T-cell (primary cell): ENCODE results near the gene COL4A1. TPM values are rescaled to one million over a fixed set of nuclear protein-coding genes. Genes with fewer than 3 reads are reported as not detected.

ENCODE experiments used
- ATAC-seq, 4 experiments: fragments of 200-7000 bp in 3 of 4; fragments of 150-1000 bp in 1 of 4; cut with Tn5 transposase; replicated peaks in 1 of 4; 1 replicate in 3 of 4; 2 replicates in 1 of 4; pipeline ENCODE4 v1.10.0; 2021; ENCODE audit warnings: moderate library complexity in 3 of 4, mild to moderate bottlenecking in 2 of 4, moderate number of reproducible peaks in 1 of 4
- CTCF ChIA-PET, 2 donors: fragments of 300-600 bp; sonication (Branson Sonifier 250); formaldehyde crosslinking; loops; one replicate each; lab custom pipeline; 2022; ENCODE audit warnings: antibody characterized with exemption in 2 of 2; lab: Charles Lee
- POLR2A ChIA-PET, 2 donors: fragments of 300-600 bp; sonication (Branson Sonifier 250); formaldehyde crosslinking; loops; one replicate each; lab custom pipeline; 2022; ENCODE audit warnings: antibody characterized with exemption in 2 of 2; lab: Charles Lee
- DNase-seq, 35 experiments: peaks; one replicate each; pipeline versions ENCODE4 v3.0.0 to v3.0.0-alpha.2; 2013 to 2023
- H3K27ac ChIP-seq: one replicate; pipeline ENCODE4 v1.5.1; 2013; ENCODE audit warnings: low read length
- H3K27me3 ChIP-seq, 2 experiments: replicated peaks in 1 of 2; 1 replicate in 1 of 2; 2 replicates in 1 of 2; pipeline versions ENCODE4 v1.6.1 to v1.7.0; 2013; ENCODE audit warnings: low read length in 1 of 2, mixed read lengths in 1 of 2; ENCODE audit not compliant: control insufficient read depth in 2 of 2, insufficient read depth in 2 of 2; ENCODE audit errors: extremely low read depth in 1 of 2
- H3K36me3 ChIP-seq, 2 donors: 1 replicate in 1 of 2; 2 replicates in 1 of 2; pipeline versions ENCODE4 v1.6.1 to v1.7.0; 2013; ENCODE audit warnings: low read length in 1 of 2; ENCODE audit not compliant: control insufficient read depth in 2 of 2, insufficient read depth in 1 of 2; ENCODE audit errors: extremely low read depth in 1 of 2
- H3K4me1 ChIP-seq, 2 experiments: 1 replicate in 1 of 2; 2 replicates in 1 of 2; pipeline versions ENCODE4 v1.6.1 to v1.7.0; 2013; ENCODE audit warnings: low read length in 2 of 2, mixed read lengths in 1 of 2; ENCODE audit not compliant: insufficient read depth in 2 of 2, control insufficient read depth in 1 of 2; ENCODE audit errors: extremely low read depth in 1 of 2
- H3K4me3 ChIP-seq, 2 donors: 1 replicate in 1 of 2; 2 replicates in 1 of 2; pipeline versions ENCODE4 v1.5.1 to v1.7.0; 2013; ENCODE audit warnings: mild to moderate bottlenecking in 2 of 2, low read length in 1 of 2, moderate library complexity in 1 of 2; ENCODE audit not compliant: control insufficient read depth in 1 of 2; ENCODE audit errors: extremely low read depth in 1 of 2
- H3K9me3 ChIP-seq: 2 replicates; pipeline ENCODE4 v1.7.0; 2013
- H3K27ac Mint-ChIP-seq, 2 donors: one replicate each; pipeline ENCODE4 v1.8.0; 2020 to 2021; ENCODE audit warnings: mild to moderate bottlenecking in 2 of 2, mixed read lengths in 2 of 2
- H3K27me3 Mint-ChIP-seq, 2 donors: one replicate each; pipeline ENCODE4 v1.8.0; 2021 to 2022; ENCODE audit warnings: mixed read lengths in 2 of 2
- H3K36me3 Mint-ChIP-seq: one replicate; pipeline ENCODE4 v1.8.0; 2021; ENCODE audit warnings: mixed read lengths
- H3K4me1 Mint-ChIP-seq, 3 donors: one replicate each; pipeline ENCODE4 v1.8.0; 2020 to 2022; ENCODE audit warnings: mixed read lengths in 3 of 3, mild to moderate bottlenecking in 1 of 3
- H3K4me3 Mint-ChIP-seq, 3 donors: one replicate each; pipeline ENCODE4 v1.8.0; 2020 to 2022; ENCODE audit warnings: mild to moderate bottlenecking in 3 of 3, mixed read lengths in 3 of 3, moderate library complexity in 3 of 3
- H3K9me3 Mint-ChIP-seq, 3 donors: one replicate each; pipeline ENCODE4 v1.8.0; 2020 to 2022; ENCODE audit warnings: mixed read lengths in 3 of 3
- WGBS: methylation state at CpG from one replicate; pipeline ENCODE4 v1.1.5; 2013; ENCODE audit warnings: missing lambda C conversion rate; ENCODE audit not compliant: insufficient coverage; 5-methylcytosine and 5-hydroxymethylcytosine counted together
- total RNA-seq, 35 experiments: library from RNA in 6 of 35; stranded (reverse) in 6 of 35; fragments of 120-200 nt in 1 of 35; gene quantifications; one replicate each; pipeline versions ENCODE4 v1.2.1 to v1.2.4 and lab custom pipeline; 2013 to 2026

Gene COL4A1
- total RNA-seq, 5 donors from 2014 or later (not counting 1 experiment from before 2014, with no cell fraction given): 0.49 to 1.3 (median 0.85) TPM; not detected in 2

DNA sequence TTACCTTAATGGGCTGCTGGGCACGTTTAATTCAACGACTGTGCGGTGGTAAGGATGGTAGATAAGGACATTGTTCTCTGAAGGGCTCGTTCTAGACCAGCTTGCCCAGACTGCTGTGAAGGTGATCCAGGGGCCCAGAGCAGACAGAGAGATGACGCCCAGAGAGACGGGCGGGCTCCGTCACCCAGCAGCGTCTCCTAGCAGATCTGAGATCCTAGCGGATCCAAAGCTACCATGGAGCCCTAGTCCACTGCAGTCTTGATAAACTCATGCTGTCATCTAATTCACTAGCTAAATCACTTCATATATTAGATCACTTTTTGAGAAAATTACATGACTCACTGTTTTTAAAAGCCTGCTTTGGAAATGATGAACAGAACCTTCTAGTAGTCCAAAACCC, 21.6 kb upstream of the COL4A1 start:
- H3K4me1 Mint-ChIP-seq: no peaks in the 10 kb centered on the region
- Histone ChIP-seq H3K27me3 (peaks cover 0 to 23% of the 10 kb centered on the region in 2 experiments), H3K4me3 (no peak overlapping the region), H3K27ac (no peak overlapping the region), H3K4me1 (no peaks in the 10 kb centered on the region), H3K36me3 (no peaks in the 10 kb centered on the region), H3K9me3 (no peaks in the 10 kb centered on the region)
- H3K36me3 Mint-ChIP-seq: no peaks in the 10 kb centered on the region
- DNase-seq (no peak), ATAC-seq (no peak)
- H3K4me3 Mint-ChIP-seq: no peak overlapping the region
- H3K9me3 Mint-ChIP-seq: no peaks in the 10 kb centered on the region
- CTCF ChIA-PET: no interaction called here
- no peak overlapping the region for H3K27ac Mint-ChIP-seq
- H3K27me3 Mint-ChIP-seq: peaks cover 24 to 47% of the 10 kb centered on the region in 2 donors
- WGBS: 94% methylated on average over 9 of the region's 10 CpGs
- POLR2A ChIA-PET: no interaction called here

- no peak for ATAC-seq
- H3K36me3 Mint-ChIP-seq: no peaks in the 10 kb centered on the region
- H3K9me3 Mint-ChIP-seq: no peaks in the 10 kb centered on the region
- no peak overlapping the region for H3K4me3 Mint-ChIP-seq
- no peak overlapping the region for H3K27ac Mint-ChIP-seq
- H3K4me1 ChIP-seq: no peaks in the 10 kb centered on the region
- peaks cover 0 to 35% of the 10 kb centered on the region in 2 experiments for H3K27me3 ChIP-seq
- DNase-seq: no peak
- 68% methylated on average over 6 of the region's 7 CpGs for WGBS
- no peaks in the 10 kb centered on the region for H3K4me1 Mint-ChIP-seq
- H3K4me3 ChIP-seq: no peak overlapping the region
- CTCF ChIA-PET: no interaction called here
- no peaks in the 10 kb centered on the region for H3K9me3 ChIP-seq
- H3K36me3 ChIP-seq: no peaks in the 10 kb centered on the region
- POLR2A ChIA-PET: no interaction called here
- H3K27me3 Mint-ChIP-seq: peaks cover 30 to 37% of the 10 kb centered on the region in 2 donors
- H3K27ac ChIP-seq: no peak overlapping the region
Measured at GRCh38 chr13:110327051-110327721, 20.2 kb upstream of the COL4A1 start.

DNA sequence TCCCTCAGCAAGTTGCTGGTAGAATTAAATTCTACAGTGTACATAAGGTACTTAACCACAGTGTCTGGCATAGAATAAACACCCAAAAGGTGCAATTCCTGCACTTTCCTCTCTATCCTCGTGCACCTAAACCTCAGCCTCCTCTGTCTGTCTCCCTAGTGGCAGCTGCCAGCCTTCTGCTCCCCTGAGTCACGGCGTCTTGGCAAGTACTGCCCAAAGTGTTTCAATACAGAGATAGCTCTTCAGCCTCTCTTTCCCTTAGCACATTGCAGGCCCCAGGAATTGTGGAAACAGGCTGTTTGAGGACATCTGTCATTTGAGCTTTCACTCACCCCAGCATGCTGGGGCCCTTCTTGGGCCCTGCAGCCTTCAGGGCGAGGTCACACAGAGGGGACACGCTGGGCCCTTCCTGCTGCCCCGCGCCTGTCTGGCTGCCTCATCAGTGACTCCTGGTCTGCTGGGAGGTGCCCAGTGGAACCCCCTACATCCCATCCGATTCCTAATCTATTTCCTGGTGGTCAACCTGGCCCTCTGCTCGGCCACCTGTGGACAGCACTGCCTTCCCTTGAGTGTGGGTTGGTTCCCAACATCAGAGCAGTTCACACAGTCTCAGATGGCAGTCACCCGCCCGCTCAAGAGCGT, 19.4 kb upstream of the COL4A1 start:
- Mint-ChIP-seq H3K4me3 (no peak overlapping the region), H3K27me3 (peaks cover 37 to 43% of the 10 kb centered on the region in 2 donors), H3K36me3 (no peaks in the 10 kb centered on the region), H3K4me1 (no peaks in the 10 kb centered on the region), H3K9me3 (no peaks in the 10 kb centered on the region), H3K27ac (no peak overlapping the region)
- WGBS: 70% methylated on average over 7 of the region's 12 CpGs
- DNase-seq: no peak
- no peaks in the 10 kb centered on the region for H3K4me1 ChIP-seq
- ATAC-seq: no peak
- H3K27ac ChIP-seq: no peak overlapping the region
- H3K4me3 ChIP-seq: no peak overlapping the region
- no peaks in the 10 kb centered on the region for H3K36me3 ChIP-seq
- no peaks in the 10 kb centered on the region for H3K9me3 ChIP-seq
- peaks cover under 1 to 39% of the 10 kb centered on the region in 2 experiments for H3K27me3 ChIP-seq
- POLR2A ChIA-PET: interaction anchor here in 1 of 2 donors (0.5 kb wide), 1 partner anchor 1126 kb away, joined by 4 read pairs; no protein-coding TSS in a partner anchor
- CTCF ChIA-PET: no interaction called here

DNA sequence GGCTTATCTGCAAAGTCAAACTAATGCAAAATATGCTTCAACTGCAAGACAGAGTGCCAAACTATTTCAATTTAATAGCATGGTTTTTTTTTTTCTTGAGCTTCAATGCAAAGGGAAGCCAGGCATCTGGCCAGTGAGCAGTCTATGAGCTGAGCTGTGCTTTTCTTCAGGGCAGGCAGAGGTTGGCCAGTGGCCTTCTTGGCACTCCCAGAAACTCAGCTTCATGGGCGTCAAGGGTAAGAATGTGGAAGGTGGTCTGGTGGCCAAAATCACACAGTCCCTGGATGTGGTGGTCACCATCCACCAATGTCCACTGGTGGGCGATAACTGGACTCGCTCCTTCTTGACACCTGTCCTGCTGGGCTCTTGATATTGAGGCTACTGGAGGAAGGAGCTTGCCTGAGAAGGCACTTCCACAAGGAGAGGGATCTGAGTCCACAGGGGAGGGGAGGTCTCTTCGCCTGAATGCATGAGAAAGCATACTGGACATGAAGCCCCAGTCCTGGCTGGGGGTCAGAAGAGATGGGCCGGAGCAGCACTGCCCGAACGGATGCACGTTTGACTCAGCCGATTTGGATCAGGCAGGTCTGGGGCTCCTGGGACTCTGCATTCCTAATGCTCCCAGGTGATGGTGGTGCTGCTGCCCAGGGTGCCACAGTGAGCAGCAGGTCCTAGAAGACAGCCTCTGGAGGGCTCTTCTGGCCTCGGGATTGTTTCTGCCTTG, 17.2 kb upstream of the COL4A1 start:
- ATAC-seq (no peak), DNase-seq (no peak)
- peaks cover 0 to 4% of the 10 kb centered on the region in 2 experiments for H3K4me1 ChIP-seq
- 87% methylated on average over 8 of the region's 10 CpGs for WGBS
- no peak overlapping the region for H3K27ac ChIP-seq
- no peaks in the 10 kb centered on the region for H3K36me3 ChIP-seq
- Mint-ChIP-seq H3K4me1 (peaks cover 5 to 12% (median 12%) of the 10 kb centered on the region in 3 donors), H3K27me3 (peaks cover 40 to 42% of the 10 kb centered on the region in 2 donors), H3K9me3 (no peaks in the 10 kb centered on the region), H3K4me3 (no peak overlapping the region), H3K36me3 (no peaks in the 10 kb centered on the region), H3K27ac (no peak overlapping the region)
- POLR2A ChIA-PET: no interaction called here
- H3K9me3 ChIP-seq: no peaks in the 10 kb centered on the region
- no peak overlapping the region for H3K4me3 ChIP-seq
- CTCF ChIA-PET: no interaction called here
- H3K27me3 ChIP-seq: peaks cover 4 to 37% of the 10 kb centered on the region in 2 experiments

DNA sequence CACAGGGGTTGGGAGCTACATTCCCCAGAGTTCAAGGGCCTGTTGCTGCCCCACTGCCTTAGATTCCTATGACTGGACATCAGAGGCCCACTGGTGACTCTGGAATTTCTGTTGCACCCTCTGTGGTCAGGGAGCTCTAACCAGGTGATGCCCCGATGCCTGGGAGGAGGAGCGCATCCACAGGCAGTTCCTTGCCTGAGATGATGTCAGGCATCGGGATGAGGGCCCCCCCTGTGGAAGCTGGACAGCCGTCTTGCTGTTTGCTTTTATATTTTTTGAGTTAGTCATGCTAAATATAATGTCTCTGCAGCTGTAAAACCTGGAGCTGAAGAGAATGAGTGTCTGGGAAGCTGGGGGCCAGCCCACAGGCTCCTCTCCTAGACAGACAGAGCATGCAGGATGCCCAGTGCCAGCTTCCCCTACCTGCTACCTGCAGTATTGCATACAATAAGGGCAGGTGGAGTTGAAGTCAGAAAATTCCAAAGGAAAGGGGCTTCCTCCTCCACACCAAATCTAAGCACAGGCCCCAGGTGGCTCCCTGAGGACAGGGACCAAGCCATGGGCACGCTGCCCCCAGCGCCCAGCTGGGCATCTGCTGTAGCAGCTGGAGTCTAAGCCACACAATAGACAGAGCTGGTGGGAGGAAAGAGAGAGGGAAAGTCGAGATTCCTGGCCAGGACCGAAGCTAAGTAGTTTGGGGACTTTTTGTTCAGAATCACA, 16.4 kb upstream of the COL4A1 start:
- no peak overlapping the region for H3K4me3 Mint-ChIP-seq
- no peak overlapping the region for H3K27ac Mint-ChIP-seq
- H3K27me3 Mint-ChIP-seq: peaks cover 37 to 44% of the 10 kb centered on the region in 2 donors
- DNase-seq (no peak), ATAC-seq (no peak)
- ChIA-PET POLR2A (no interaction called here), CTCF (no interaction called here)
- Histone ChIP-seq H3K27me3 (peaks cover 4 to 40% of the 10 kb centered on the region in 2 experiments), H3K36me3 (no peaks in the 10 kb centered on the region), H3K27ac (no peak overlapping the region), H3K4me1 (peaks cover 0 to 4% of the 10 kb centered on the region in 2 experiments), H3K9me3 (no peaks in the 10 kb centered on the region), H3K4me3 (no peak overlapping the region)
- peaks cover 5 to 12% (median 12%) of the 10 kb centered on the region in 3 donors for H3K4me1 Mint-ChIP-seq
- H3K36me3 Mint-ChIP-seq: no peaks in the 10 kb centered on the region
- H3K9me3 Mint-ChIP-seq: no peaks in the 10 kb centered on the region
- WGBS: 94% methylated on average over 3 of the region's 8 CpGs

- CTCF ChIA-PET: no interaction called here
- POLR2A ChIA-PET: no interaction called here
- no peaks in the 10 kb centered on the region for H3K36me3 Mint-ChIP-seq
- H3K4me3 ChIP-seq: no peak overlapping the region
- peaks cover 0 to 4% of the 10 kb centered on the region in 2 experiments for H3K4me1 ChIP-seq
- H3K9me3 Mint-ChIP-seq: no peaks in the 10 kb centered on the region
- WGBS: 88% methylated on average over 5 of the region's 7 CpGs
- DNase-seq (no peak), ATAC-seq (no peak)
- peaks cover 4 to 40% of the 10 kb centered on the region in 2 experiments for H3K27me3 ChIP-seq
- H3K9me3 ChIP-seq: no peaks in the 10 kb centered on the region
- no peak overlapping the region for H3K27ac Mint-ChIP-seq
- H3K27ac ChIP-seq: no peak overlapping the region
- H3K27me3 Mint-ChIP-seq: peaks cover 37 to 42% of the 10 kb centered on the region in 2 donors
- no peaks in the 10 kb centered on the region for H3K36me3 ChIP-seq
- H3K4me3 Mint-ChIP-seq: no peak overlapping the region
- peaks cover 5 to 12% (median 12%) of the 10 kb centered on the region in 3 donors for H3K4me1 Mint-ChIP-seq
Measured at GRCh38 chr13:110322828-110323171, 15.8 kb upstream of the COL4A1 start.
